Esophagus squamous epithelium (tissue), 4 donors: ENCODE results near the gene KRT86.

ENCODE experiments used
- CTCF ChIP-seq, 6 experiments: fragments of 450-650 bp in 4 of 6; fragments of 200-600 bp in 2 of 6; sonication (generic) in 2 of 6; IDR thresholded peaks; one replicate each; pipeline ENCODE4 v1.5.1; 2016 to 2019; ENCODE audit warnings: antibody characterized with exemption in 6 of 6, mild to moderate bottlenecking in 4 of 6, moderate library complexity in 4 of 6
- POLR2A ChIP-seq, 4 donors: fragments of 450-650 bp; IDR thresholded peaks; one replicate each; pipeline ENCODE4 v1.6.1; 2017; ENCODE audit warnings: antibody characterized with exemption in 4 of 4, mild to moderate bottlenecking in 4 of 4, moderate library complexity in 3 of 4

- no peak for TF ChIP-seq CTCF (IDR thresholded peaks at IDR 0.05)
- TF ChIP-seq POLR2A (IDR thresholded peaks at IDR 0.05): no peak
Observed at GRCh38 chr12:52320784-52321400, 46.4 kb downstream of the KRT86 start, which contains the start of gene KRT83.
